Neural progenitor cell (in vitro differentiated cells): ENCODE measurements around the gene GRAP.

ENCODE experiments used
- EZH2phosphoT487 ChIP-seq: fragments of 200-600 bp; sonication (generic); IDR thresholded peaks from 2 replicates; pipeline ENCODE4 v1.6.1; 2017; ENCODE audit warnings: antibody characterized with exemption
- TF ChIP-seq, protein P1 (sequence below): fragments of 200-600 bp; sonication (generic); IDR thresholded peaks from 2 replicates; pipeline ENCODE4 v1.5.1; 2017; ENCODE audit warnings: antibody characterized with exemption, mild to moderate bottlenecking

DNA sequence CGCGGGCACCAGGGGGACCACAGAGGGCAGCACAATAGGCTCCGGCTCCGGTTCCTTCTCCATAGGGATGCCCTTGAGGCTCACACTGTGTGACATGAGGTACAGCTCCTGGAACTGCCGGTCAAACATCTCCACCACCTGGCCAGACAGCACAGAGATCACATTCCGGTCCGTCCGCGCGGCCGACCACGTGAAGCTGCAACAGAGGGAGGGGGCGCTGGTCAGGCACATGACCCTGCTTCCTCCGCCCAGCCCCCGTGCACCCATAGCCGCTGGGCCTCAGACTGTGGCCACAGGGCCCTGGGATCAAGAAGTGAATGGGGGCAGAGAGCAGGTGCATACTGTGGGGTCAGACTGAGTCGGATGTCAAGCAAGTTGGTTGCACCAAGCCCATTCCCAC lies 68.1 kb downstream of the GRAP start:
- no peak for TF ChIP-seq EZH2phosphoT487
- TF ChIP-seq, protein P1, sequence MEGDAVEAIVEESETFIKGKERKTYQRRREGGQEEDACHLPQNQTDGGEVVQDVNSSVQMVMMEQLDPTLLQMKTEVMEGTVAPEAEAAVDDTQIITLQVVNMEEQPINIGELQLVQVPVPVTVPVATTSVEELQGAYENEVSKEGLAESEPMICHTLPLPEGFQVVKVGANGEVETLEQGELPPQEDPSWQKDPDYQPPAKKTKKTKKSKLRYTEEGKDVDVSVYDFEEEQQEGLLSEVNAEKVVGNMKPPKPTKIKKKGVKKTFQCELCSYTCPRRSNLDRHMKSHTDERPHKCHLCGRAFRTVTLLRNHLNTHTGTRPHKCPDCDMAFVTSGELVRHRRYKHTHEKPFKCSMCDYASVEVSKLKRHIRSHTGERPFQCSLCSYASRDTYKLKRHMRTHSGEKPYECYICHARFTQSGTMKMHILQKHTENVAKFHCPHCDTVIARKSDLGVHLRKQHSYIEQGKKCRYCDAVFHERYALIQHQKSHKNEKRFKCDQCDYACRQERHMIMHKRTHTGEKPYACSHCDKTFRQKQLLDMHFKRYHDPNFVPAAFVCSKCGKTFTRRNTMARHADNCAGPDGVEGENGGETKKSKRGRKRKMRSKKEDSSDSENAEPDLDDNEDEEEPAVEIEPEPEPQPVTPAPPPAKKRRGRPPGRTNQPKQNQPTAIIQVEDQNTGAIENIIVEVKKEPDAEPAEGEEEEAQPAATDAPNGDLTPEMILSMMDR = no peak
